ENCODE data around the gene HIPK2.

GRCh38 chr7:139681463-139681755 lies 96.4 kb downstream of the HIPK2 start:
- TF ChIP-seq POLR2A (IDR thresholded peaks at IDR 0.05), result no peak
- TF ChIP-seq, protein P1, sequence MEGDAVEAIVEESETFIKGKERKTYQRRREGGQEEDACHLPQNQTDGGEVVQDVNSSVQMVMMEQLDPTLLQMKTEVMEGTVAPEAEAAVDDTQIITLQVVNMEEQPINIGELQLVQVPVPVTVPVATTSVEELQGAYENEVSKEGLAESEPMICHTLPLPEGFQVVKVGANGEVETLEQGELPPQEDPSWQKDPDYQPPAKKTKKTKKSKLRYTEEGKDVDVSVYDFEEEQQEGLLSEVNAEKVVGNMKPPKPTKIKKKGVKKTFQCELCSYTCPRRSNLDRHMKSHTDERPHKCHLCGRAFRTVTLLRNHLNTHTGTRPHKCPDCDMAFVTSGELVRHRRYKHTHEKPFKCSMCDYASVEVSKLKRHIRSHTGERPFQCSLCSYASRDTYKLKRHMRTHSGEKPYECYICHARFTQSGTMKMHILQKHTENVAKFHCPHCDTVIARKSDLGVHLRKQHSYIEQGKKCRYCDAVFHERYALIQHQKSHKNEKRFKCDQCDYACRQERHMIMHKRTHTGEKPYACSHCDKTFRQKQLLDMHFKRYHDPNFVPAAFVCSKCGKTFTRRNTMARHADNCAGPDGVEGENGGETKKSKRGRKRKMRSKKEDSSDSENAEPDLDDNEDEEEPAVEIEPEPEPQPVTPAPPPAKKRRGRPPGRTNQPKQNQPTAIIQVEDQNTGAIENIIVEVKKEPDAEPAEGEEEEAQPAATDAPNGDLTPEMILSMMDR (IDR thresholded peaks at IDR 0.05), result no peak
